ENCODE measurements around the gene THRB.

THRB gene

GRCh38 chr3:24510030-24510648 lies 15.5 kb upstream of the THRB start:
- DNase-seq = no peak

- peak; percentile 61 for DNase-seq
Measured at GRCh38 chr3:24508423-24508839, 13.8 kb upstream of the THRB start.

GRCh38 chr3:24507776-24508422 lies 13.2 kb upstream of the THRB start:
- no peak for DNase-seq

- DNase-seq = no peak
Measured at GRCh38 chr3:24506966-24507775, 12.5 kb upstream of the THRB start.

- no peak for DNase-seq
Measured at GRCh38 chr3:24505691-24506550, 11.3 kb upstream of the THRB start.

GRCh38 chr3:24504772-24505171 lies 10.1 kb upstream of the THRB start:
- DNase-seq = no peak

- DNase-seq = no peak
Measured at GRCh38 chr3:24503616-24504113, 9.0 kb upstream of the THRB start.

GRCh38 chr3:24502690-24503089 lies 8.0 kb upstream of the THRB start:
- peak; percentile 76 for DNase-seq

- DNase-seq = no peak
Measured at GRCh38 chr3:24500806-24501205, 6.2 kb upstream of the THRB start.

GRCh38 chr3:24499991-24500390 lies 5.3 kb upstream of the THRB start:
- DNase-seq = no peak

GRCh38 chr3:24498796-24499195 lies 4.1 kb upstream of the THRB start:
- no peak for DNase-seq

- DNase-seq = no peak
Measured at GRCh38 chr3:24498391-24498790, 3.7 kb upstream of the THRB start.

- DNase-seq = no peak
Measured at GRCh38 chr3:24497942-24498341, 3.3 kb upstream of the THRB start.

GRCh38 chr3:24496529-24497482 lies 2.2 kb upstream of the THRB start:
- no peak for DNase-seq

- no peak for DNase-seq
Measured at GRCh38 chr3:24495326-24495994, 810 bp upstream of the THRB start.

- DNase-seq = no peak
Measured at GRCh38 chr3:24493746-24494617, 668 bp downstream of the THRB start.

GRCh38 chr3:24492971-24493551 lies 1.6 kb downstream of the THRB start:
- no peak for DNase-seq

GRCh38 chr3:24490151-24490550 lies 4.5 kb downstream of the THRB start:
- no peak for DNase-seq
